Keratinocyte (primary cell): ENCODE data around the gene CUEDC1.

Experiments
- EZH2 ChIP-seq: IDR thresholded peaks from one replicate; pipeline ENCODE4 v1.6.1; 2012; ENCODE audit warnings: inconsistent platforms, mild to moderate bottlenecking, low read length, moderate library complexity
- TF ChIP-seq, protein P1 (sequence below), 3 experiments: IDR thresholded peaks in 1 of 3; conservative IDR thresholded peaks in 1 of 3; optimal IDR thresholded peaks in 1 of 3; 2 replicates in 2 of 3; 3 replicates in 1 of 3; pipeline versions ENCODE3 to v1.5.1; 2011; ENCODE audit warnings: low read length in 3 of 3, mild to moderate bottlenecking in 3 of 3, moderate library complexity in 2 of 3, control low read depth in 1 of 3, inconsistent platforms in 1 of 3; ENCODE audit not compliant: insufficient read depth in 2 of 3; ENCODE audit errors: extremely low read depth in 1 of 3

DNA sequence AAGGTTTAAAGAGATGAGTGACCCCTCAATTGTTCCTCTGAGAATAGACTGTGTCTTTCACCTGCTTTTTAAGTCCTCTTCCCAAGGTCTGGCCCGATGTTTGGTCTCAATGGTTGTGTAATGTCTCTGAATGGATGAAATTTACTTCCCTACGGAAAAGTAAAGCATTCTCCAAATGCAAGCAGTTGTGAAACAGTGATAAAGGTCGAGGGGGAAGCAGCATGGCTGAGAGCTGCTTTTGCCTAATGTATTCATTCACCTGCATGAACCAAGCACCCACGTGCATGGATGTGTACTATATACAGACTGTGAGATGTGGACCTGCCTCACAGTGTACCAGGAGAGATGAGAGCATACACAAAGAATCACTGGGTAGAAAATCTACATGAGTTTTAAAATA, 116.8 kb downstream of the CUEDC1 start:
- TF ChIP-seq, protein P1, sequence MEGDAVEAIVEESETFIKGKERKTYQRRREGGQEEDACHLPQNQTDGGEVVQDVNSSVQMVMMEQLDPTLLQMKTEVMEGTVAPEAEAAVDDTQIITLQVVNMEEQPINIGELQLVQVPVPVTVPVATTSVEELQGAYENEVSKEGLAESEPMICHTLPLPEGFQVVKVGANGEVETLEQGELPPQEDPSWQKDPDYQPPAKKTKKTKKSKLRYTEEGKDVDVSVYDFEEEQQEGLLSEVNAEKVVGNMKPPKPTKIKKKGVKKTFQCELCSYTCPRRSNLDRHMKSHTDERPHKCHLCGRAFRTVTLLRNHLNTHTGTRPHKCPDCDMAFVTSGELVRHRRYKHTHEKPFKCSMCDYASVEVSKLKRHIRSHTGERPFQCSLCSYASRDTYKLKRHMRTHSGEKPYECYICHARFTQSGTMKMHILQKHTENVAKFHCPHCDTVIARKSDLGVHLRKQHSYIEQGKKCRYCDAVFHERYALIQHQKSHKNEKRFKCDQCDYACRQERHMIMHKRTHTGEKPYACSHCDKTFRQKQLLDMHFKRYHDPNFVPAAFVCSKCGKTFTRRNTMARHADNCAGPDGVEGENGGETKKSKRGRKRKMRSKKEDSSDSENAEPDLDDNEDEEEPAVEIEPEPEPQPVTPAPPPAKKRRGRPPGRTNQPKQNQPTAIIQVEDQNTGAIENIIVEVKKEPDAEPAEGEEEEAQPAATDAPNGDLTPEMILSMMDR (optimal IDR thresholded peaks at IDR 0.05 in 1 of 3, IDR thresholded peaks at IDR 0.05 in 1 of 3, conservative IDR thresholded peaks at IDR 0.05 in 1 of 3; ENCODE audit: extremely low read depth in 1 of 3, insufficient read depth in 2 of 3, low read length in 3 of 3) = no peak
- TF ChIP-seq EZH2 = no peak
